OCI-LY1 (cell line): ENCODE measurements around the gene SLC35F6.
"Not testable (repeated sequence)": the region's sequence is repeated elsewhere in the genome, so short reads cannot be mapped to it uniquely, and the experiment has no call there.

Experiments used
- H2AFZ ChIP-seq: fragments of 200-600 bp; sonication (generic), shearing (Covaris generic); 2 replicates; pipeline ENCODE4 v1.6.0; 2014; ENCODE audit warnings: antibody characterized with exemption, mild to moderate bottlenecking, low read length
- H3F3A ChIP-seq: fragments of 200-600 bp; sonication (generic), shearing (Covaris generic); 2 replicates; pipeline ENCODE4 v1.6.0; 2014; ENCODE audit warnings: mild to moderate bottlenecking, antibody characterized with exemption, low read length, moderate library complexity; ENCODE audit not compliant: insufficient read depth
- H3K27ac ChIP-seq: fragments of 200-600 bp; sonication (generic); 2 replicates; pipeline ENCODE4 v1.5.1; 2014; ENCODE audit warnings: low read length, mixed run types, mild to moderate bottlenecking, low read depth; ENCODE audit not compliant: poor library complexity, severe bottlenecking
- H3K27me3 ChIP-seq: fragments of 200-600 bp; sonication (generic); 2 replicates; pipeline ENCODE4 v1.6.0; 2014; ENCODE audit warnings: antibody characterized with exemption, mild to moderate bottlenecking, low read length, moderate library complexity; ENCODE audit not compliant: insufficient read depth
- H3K36me3 ChIP-seq: fragments of 200-600 bp; sonication (generic); 2 replicates; pipeline ENCODE4 v1.6.1; 2014; ENCODE audit warnings: mild to moderate bottlenecking, antibody characterized with exemption, low read length, moderate library complexity, mixed read lengths; ENCODE audit not compliant: insufficient read depth
- H3K4me1 ChIP-seq: fragments of 200-600 bp; sonication (generic); 2 replicates; pipeline ENCODE4 v1.5.1; 2014; ENCODE audit warnings: mild to moderate bottlenecking, low read length, moderate library complexity; ENCODE audit not compliant: insufficient read depth, severe bottlenecking
- H3K4me2 ChIP-seq: fragments of 200-600 bp; sonication (generic), shearing (Covaris generic); 2 replicates; pipeline ENCODE4 v1.6.1; 2014; ENCODE audit warnings: low read length
- H3K4me3 ChIP-seq: fragments of 200-600 bp; sonication (generic); 2 replicates; pipeline ENCODE4 v1.5.1; 2014; ENCODE audit warnings: low read length, low read depth, mild to moderate bottlenecking, mixed read lengths; ENCODE audit not compliant: poor library complexity, severe bottlenecking
- H3K79me2 ChIP-seq: fragments of 200-600 bp; shearing (Covaris generic); 2 replicates; pipeline ENCODE4 v1.6.1; 2016; ENCODE audit warnings: mixed run types, low read length, mixed read lengths; ENCODE audit not compliant: insufficient read depth
- H3K9ac ChIP-seq: fragments of 200-600 bp; sonication (generic), shearing (Covaris generic); 2 replicates; pipeline ENCODE4 v1.6.1; 2014; ENCODE audit warnings: mild to moderate bottlenecking, low read length, mixed read lengths
- H3K9me2 ChIP-seq: fragments of 200-600 bp; sonication (generic), shearing (Covaris generic); 2 replicates; pipeline ENCODE4 v1.6.1; 2014; ENCODE audit warnings: low read depth, mild to moderate bottlenecking, low read length, mixed read lengths
- H3K9me3 ChIP-seq: fragments of 200-600 bp; shearing (Covaris generic); 2 replicates; pipeline ENCODE4 v1.6.1; 2014; ENCODE audit warnings: low read length, mixed read lengths
- H4K20me1 ChIP-seq: fragments of 200-600 bp; sonication (generic), shearing (Covaris generic); 2 replicates; pipeline ENCODE4 v1.6.0; 2016; ENCODE audit warnings: mild to moderate bottlenecking, low read length; ENCODE audit not compliant: insufficient read depth
- CTCF ChIP-seq: fragments of 200-600 bp; sonication (generic), shearing (Covaris generic); IDR thresholded peaks from 2 replicates; pipeline ENCODE4 v1.5.1; 2017; ENCODE audit warnings: mild to moderate bottlenecking, antibody characterized with exemption, low read length, moderate library complexity, mixed read lengths
- EZH2 ChIP-seq: fragments of 200-600 bp; sonication (generic), shearing (Covaris generic); IDR thresholded peaks from 2 replicates; pipeline ENCODE4 v1.8.0; 2017; ENCODE audit warnings: borderline replicate concordance, mixed run types, mild to moderate bottlenecking, antibody characterized with exemption, low read length, moderate library complexity, mixed read lengths

Gene SLC35F6

DNA sequence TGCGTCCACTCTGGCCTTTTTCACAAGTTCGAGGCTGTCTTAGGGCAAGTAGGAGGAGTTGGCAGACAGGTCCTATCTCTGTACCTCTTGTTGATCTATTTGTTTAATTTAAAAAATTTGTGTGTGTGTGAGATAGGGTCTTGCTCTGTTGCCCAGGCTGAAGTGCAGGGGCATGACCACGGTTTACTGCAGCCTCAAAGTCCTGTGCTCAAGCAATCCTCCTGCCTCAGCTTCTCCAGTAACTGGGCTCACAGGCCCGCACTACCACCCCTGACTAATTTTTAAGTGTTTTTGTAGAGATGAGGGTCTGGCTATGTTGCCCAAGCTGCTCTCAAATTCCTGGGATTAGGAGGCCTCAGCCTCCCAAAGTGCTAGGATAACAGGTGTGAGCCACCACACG, 4.2 kb upstream of the SLC35F6 start:
- Histone ChIP-seq H3K27ac (no peak overlapping the region), H3K9ac (no peak overlapping the region), H3K9me2 (no peaks in the 10 kb centered on the region), H3K27me3 (peaks cover 16% of the 10 kb centered on the region; the same call in 1 of the 2 replicates), H2AFZ (no peak overlapping the region), H4K20me1 (no peaks in the 10 kb centered on the region), H3K4me1 (peaks cover 8% of the 10 kb centered on the region), H3K4me2 (no peak overlapping the region), H3K79me2 (no peaks in the 10 kb centered on the region), H3F3A (no peaks in the 10 kb centered on the region), H3K9me3 (no peaks in the 10 kb centered on the region), H3K4me3 (no peak overlapping the region), H3K36me3 (no peaks in the 10 kb centered on the region)
- no peak for TF ChIP-seq EZH2
- no peak for TF ChIP-seq CTCF

DNA sequence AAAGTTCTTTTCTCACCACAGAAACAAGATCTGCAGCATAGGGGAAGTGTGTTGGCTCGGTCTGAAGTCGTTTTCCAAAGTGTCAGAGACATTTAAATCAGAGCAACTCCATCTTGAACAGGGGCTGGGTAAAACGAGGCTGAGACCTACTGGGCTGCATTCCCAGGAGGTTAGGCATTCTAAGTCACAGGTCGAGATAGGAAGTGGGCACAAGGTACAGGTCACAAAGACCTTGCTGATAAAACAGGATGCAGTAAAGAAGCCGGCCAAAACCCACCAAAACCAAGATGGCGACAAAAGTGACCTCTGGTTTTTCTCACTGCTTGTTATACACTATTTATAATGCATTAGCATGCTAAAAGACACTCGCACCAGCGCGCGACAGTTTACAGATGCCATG, 3.1 kb upstream of the SLC35F6 start:
- peaks cover 20% of the 10 kb centered on the region for H3K4me1 ChIP-seq
- not testable (repeated sequence) for H3K27ac ChIP-seq, H3K4me3 ChIP-seq, H4K20me1 ChIP-seq, H3K79me2 ChIP-seq, H3K36me3 ChIP-seq, H2AFZ ChIP-seq, H3K4me2 ChIP-seq, H3F3A ChIP-seq, H3K9me2 ChIP-seq, H3K9me3 ChIP-seq, H3K9ac ChIP-seq
- peaks cover 11% of the 10 kb centered on the region; the same call in 1 of the 2 replicates for H3K27me3 ChIP-seq

DNA sequence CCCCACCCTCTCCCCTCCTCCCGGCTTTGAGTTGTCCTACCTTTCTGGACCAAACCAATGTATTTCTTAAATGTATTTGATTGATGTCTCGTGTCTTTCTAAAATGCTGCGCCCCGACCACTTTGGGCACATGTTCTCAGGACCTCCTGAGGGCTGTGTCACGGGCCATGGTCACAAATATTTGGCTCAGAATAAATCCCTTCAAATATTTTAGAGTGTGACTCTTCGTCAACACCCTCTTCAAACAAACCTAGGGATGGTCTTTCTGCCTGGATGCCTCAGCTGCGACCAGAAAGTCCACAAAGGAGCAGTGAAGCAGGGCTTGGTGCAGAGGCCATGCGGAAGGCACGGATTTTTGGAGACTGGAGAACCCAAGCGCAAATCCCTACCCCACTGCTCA, 1.1 kb upstream of the SLC35F6 start:
- Histone ChIP-seq H3K4me1 (peaks cover 20% of the 10 kb centered on the region), H3K36me3 (no peaks in the 10 kb centered on the region), H3K27me3 (peaks cover 11% of the 10 kb centered on the region; the same call in 1 of the 2 replicates), H3K9me2 (no peaks in the 10 kb centered on the region), H3K27ac (no peak overlapping the region), H3F3A (no peaks in the 10 kb centered on the region), H3K4me2 (no peak overlapping the region), H3K4me3 (no peak overlapping the region), H2AFZ (no peak overlapping the region), H3K79me2 (no peaks in the 10 kb centered on the region), H3K9ac (no peak overlapping the region), H4K20me1 (no peaks in the 10 kb centered on the region), H3K9me3 (no peaks in the 10 kb centered on the region)
- TF ChIP-seq CTCF (no peak), EZH2 (no peak)

DNA sequence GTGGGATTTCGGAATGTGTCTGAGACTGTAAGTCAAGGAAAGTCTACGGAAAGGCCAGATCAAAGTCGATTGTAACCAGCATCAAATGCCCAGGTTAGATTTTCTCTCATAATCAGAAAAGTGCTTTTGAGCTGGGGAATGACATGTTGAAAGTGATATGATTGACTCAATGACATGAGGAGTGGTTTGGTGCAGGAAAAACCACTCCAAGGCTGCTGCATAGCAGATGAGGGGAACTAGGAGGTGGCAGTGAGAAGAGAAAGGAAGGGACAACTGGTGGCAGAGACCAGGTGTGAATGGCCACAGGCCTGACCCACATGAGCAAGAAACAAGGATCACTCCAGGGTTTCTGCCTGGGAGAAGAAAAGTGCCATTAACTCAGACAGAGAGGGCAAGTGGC, 822 bp downstream of the SLC35F6 start:
- Histone ChIP-seq H3K27me3 (peaks cover 5% of the 10 kb centered on the region; the same call in 1 of the 2 replicates), H3K4me1 (peaks cover 20% of the 10 kb centered on the region), H3K9ac (peak overlapping the region; percentile 85), H2AFZ (no peak overlapping the region), H3K9me3 (no peaks in the 10 kb centered on the region), H3K79me2 (no peaks in the 10 kb centered on the region), H3K4me2 (peak overlapping the region; percentile 92), H3K4me3 (peak overlapping the region; percentile 92), H3K36me3 (no peaks in the 10 kb centered on the region), H3F3A (no peaks in the 10 kb centered on the region), H3K27ac (no peak overlapping the region), H3K9me2 (no peaks in the 10 kb centered on the region), H4K20me1 (no peaks in the 10 kb centered on the region)
- no peak for TF ChIP-seq EZH2
- TF ChIP-seq CTCF: no peak
